ENCODE data around the gene SLC25A24.

GRCh38 chr1:108209456-108210108 is 9.4 kb upstream of the SLC25A24 start:
- TF ChIP-seq CTCF (IDR thresholded peaks at IDR 0.05 in 2 of 3, conservative IDR thresholded peaks at IDR 0.05 in 1 of 3; ENCODE audit: borderline replicate concordance in 1 of 3, insufficient read depth in 1 of 3, low read depth in 2 of 3, low read length in 2 of 3) = no peak
- TF ChIP-seq RAD21 (IDR thresholded peaks at IDR 0.05; ENCODE audit: low read depth) = no peak
